ENCODE data around the gene ZNF565.

- TF ChIP-seq POLR2AphosphoS5 (IDR thresholded peaks at IDR 0.05) (no peak), POLR2A (IDR thresholded peaks at IDR 0.05) (no peak)
Measured at GRCh38 chr19:36246006-36246481, 31.6 kb upstream of the ZNF565 start.

Measured in sigmoid colon (tissue), 4 donors.